Panc1 (cell line): ENCODE measurements around the gene STPG4.

ENCODE experiments used
- POLR2AphosphoS5 ChIP-seq: IDR thresholded peaks from 2 replicates; pipeline ENCODE4 v1.6.1; 2012; ENCODE audit warnings: mild to moderate bottlenecking, low read depth, low read length, moderate library complexity
- TCF7L2 ChIP-seq: IDR thresholded peaks from 2 replicates; pipeline ENCODE4 v1.6.1; 2011; ENCODE audit warnings: mild to moderate bottlenecking, low read depth, low read length, inconsistent platforms
- TF ChIP-seq, protein P1 (sequence below): fragments of 450-650 bp; IDR thresholded peaks from 2 replicates; pipeline ENCODE4 v1.5.1; 2017; ENCODE audit warnings: mild to moderate bottlenecking
- TF ChIP-seq, protein P2 (sequence below), 2 experiments: IDR thresholded peaks; 2 replicates each; pipeline ENCODE4 v1.6.1; 2011 to 2012; ENCODE audit warnings: low read depth in 2 of 2, control low read depth in 1 of 2, low read length in 1 of 2, mild to moderate bottlenecking in 1 of 2, moderate library complexity in 1 of 2; ENCODE audit not compliant: insufficient read depth in 1 of 2

- TF ChIP-seq, protein P1, sequence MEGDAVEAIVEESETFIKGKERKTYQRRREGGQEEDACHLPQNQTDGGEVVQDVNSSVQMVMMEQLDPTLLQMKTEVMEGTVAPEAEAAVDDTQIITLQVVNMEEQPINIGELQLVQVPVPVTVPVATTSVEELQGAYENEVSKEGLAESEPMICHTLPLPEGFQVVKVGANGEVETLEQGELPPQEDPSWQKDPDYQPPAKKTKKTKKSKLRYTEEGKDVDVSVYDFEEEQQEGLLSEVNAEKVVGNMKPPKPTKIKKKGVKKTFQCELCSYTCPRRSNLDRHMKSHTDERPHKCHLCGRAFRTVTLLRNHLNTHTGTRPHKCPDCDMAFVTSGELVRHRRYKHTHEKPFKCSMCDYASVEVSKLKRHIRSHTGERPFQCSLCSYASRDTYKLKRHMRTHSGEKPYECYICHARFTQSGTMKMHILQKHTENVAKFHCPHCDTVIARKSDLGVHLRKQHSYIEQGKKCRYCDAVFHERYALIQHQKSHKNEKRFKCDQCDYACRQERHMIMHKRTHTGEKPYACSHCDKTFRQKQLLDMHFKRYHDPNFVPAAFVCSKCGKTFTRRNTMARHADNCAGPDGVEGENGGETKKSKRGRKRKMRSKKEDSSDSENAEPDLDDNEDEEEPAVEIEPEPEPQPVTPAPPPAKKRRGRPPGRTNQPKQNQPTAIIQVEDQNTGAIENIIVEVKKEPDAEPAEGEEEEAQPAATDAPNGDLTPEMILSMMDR = no peak
- TF ChIP-seq TCF7L2 = no peak
- TF ChIP-seq POLR2AphosphoS5 = no peak
- TF ChIP-seq, protein P2, sequence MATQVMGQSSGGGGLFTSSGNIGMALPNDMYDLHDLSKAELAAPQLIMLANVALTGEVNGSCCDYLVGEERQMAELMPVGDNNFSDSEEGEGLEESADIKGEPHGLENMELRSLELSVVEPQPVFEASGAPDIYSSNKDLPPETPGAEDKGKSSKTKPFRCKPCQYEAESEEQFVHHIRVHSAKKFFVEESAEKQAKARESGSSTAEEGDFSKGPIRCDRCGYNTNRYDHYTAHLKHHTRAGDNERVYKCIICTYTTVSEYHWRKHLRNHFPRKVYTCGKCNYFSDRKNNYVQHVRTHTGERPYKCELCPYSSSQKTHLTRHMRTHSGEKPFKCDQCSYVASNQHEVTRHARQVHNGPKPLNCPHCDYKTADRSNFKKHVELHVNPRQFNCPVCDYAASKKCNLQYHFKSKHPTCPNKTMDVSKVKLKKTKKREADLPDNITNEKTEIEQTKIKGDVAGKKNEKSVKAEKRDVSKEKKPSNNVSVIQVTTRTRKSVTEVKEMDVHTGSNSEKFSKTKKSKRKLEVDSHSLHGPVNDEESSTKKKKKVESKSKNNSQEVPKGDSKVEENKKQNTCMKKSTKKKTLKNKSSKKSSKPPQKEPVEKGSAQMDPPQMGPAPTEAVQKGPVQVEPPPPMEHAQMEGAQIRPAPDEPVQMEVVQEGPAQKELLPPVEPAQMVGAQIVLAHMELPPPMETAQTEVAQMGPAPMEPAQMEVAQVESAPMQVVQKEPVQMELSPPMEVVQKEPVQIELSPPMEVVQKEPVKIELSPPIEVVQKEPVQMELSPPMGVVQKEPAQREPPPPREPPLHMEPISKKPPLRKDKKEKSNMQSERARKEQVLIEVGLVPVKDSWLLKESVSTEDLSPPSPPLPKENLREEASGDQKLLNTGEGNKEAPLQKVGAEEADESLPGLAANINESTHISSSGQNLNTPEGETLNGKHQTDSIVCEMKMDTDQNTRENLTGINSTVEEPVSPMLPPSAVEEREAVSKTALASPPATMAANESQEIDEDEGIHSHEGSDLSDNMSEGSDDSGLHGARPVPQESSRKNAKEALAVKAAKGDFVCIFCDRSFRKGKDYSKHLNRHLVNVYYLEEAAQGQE (IDR thresholded peaks at IDR 0.05; ENCODE audit: insufficient read depth in 1 of 2, low read depth in 2 of 2, low read length in 1 of 2) = no peak
These were observed 71.6 kb downstream of the STPG4 start for GRCh38 chr2:47083485-47083884.
